Stimulated activated naive CD8-positive, alpha-beta T cell treated with anti-CD3 and anti-CD28 coated beads, Interleukin-15, Interleukin-2, amounts not matched to agents 100 ng/mL and 50 ng/mL, for 24 hours (primary cell): ENCODE data around the gene AGBL1.
"Not testable (repeated sequence)": the region's sequence is repeated elsewhere in the genome, so short reads cannot be mapped to it uniquely, and the experiment has no call there.

Experiments
- H3K27ac Mint-ChIP-seq: one replicate; pipeline ENCODE4 v1.8.0; 2021; ENCODE audit warnings: mild to moderate bottlenecking, mixed read lengths
- H3K27me3 Mint-ChIP-seq: one replicate; pipeline ENCODE4 v1.8.0; 2021; ENCODE audit warnings: mixed read lengths
- H3K36me3 Mint-ChIP-seq: one replicate; pipeline ENCODE4 v1.8.0; 2021; ENCODE audit warnings: low read depth, mixed read lengths
- H3K4me1 Mint-ChIP-seq: one replicate; pipeline ENCODE4 v1.8.0; 2021; ENCODE audit warnings: low read depth, mixed read lengths
- H3K4me3 Mint-ChIP-seq: one replicate; pipeline ENCODE4 v1.8.0; 2021; ENCODE audit warnings: mild to moderate bottlenecking, mixed read lengths
- H3K9me3 Mint-ChIP-seq: one replicate; pipeline ENCODE4 v1.8.0; 2021; ENCODE audit warnings: mixed read lengths

AGBL1 gene

DNA sequence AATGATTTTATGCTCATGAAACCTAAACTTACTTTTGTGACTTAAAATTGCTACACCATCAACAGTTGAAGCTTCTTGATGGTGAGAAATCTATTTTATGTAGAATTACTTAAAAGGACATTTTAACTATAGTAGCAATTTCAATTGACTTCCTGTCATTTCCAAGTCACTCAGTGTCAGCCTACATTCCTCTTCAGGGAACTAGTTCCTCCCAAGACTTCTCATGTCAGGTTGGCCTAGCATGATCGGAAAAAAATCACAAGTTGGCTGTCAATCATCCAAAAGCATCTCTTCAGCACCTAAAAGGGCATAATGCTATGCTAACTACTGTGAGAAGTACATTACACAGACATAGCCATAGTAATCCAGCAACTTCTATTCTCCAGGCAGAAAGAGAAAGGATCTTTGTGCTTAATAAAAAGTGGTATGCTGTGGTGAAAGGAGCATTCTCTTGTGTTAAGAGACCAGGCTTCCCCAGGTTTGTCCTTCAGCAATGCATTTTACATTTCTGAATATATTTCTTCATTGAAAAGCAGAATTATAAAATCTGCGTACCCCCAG lies 893.7 kb downstream of the AGBL1 start:
- Mint-ChIP-seq H3K36me3 (no peaks in the 10 kb centered on the region), H3K27ac (no peak overlapping the region), H3K27me3 (peaks cover 4% of the 10 kb centered on the region), H3K4me1 (no peaks in the 10 kb centered on the region), H3K4me3 (no peak overlapping the region), H3K9me3 (peaks cover 5% of the 10 kb centered on the region)

DNA sequence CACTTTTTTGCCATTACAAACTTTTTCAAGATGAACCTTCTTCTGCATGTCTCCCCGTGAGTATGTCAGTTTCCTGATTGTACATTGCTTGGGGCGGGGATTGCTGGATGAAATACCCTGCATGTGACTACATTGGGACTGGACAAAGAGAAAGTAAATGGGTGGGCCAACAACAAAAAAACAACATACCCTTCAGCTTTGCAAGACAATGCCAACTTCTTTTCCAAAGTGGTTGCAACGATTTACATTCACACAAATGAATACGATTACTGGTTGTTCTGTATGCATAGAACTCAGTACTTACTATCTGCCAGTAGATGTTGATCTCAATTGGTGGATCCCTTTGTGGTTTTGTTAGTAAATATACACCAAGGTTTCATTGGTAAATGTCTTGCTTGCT lies 908.4 kb downstream of the AGBL1 start:
- Mint-ChIP-seq H3K9me3 (no peaks in the 10 kb centered on the region), H3K4me3 (no peak overlapping the region), H3K4me1 (no peaks in the 10 kb centered on the region), H3K27me3 (peaks cover 16% of the 10 kb centered on the region), H3K36me3 (no peaks in the 10 kb centered on the region), H3K27ac (no peak overlapping the region)

DNA sequence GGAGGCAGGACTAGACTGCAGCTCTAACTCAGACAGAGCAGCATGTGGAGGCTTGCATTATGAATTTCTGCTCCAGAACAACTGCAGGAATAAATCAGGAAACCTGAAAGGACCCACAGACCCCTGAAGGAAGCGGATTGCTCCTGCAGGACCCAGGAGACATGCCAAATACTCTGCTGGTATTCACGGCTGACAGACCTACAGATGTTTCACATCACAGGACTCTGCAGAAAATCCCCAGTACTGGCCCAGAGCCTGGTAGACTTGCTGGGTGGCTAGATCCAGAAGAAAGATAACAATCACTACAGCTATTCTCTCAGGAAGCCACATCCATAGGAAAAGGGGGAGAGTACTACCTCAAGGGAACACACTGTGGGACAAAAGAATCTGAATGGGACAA lies 942.1 kb downstream of the AGBL1 start:
- Mint-ChIP-seq H3K36me3 (no peaks in the 10 kb centered on the region), H3K27ac (no peak overlapping the region)

DNA sequence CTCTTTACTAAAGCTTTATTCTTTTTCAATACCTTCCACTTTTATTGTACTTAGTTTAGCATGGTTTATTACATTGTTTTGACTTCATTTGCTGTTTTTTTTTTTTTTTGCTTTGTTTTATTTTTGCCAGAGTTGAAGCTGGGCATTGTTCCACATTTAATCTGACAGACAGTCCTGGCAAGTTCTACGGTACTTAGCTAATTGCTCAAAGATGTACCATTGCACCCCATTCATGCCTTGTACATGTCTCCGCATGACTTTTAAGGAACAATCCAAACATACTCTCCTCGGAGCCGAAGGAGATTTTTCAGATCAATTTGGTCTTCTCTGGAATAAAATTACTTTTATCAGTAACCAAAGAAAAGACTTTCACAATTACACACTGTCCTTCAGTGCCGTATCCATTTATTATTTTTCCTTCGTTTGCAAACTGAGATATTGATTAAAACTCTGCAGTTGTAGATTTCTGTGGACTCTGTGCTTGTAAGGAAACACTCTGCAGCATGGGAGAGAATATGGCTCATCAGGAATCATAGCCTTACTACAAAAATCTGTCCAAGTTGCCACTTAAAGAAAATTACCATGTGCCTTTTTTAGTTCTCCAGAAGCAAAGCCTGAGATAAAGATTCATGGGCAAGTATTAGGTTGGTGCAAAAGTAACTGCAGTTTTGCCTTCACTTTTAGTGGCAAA lies 952.0 kb downstream of the AGBL1 start:
- H3K36me3 Mint-ChIP-seq = no peaks in the 10 kb centered on the region
- H3K9me3 Mint-ChIP-seq = no peaks in the 10 kb centered on the region
- H3K4me3 Mint-ChIP-seq = no peak overlapping the region
- no peak overlapping the region for H3K27ac Mint-ChIP-seq
- H3K4me1 Mint-ChIP-seq = no peaks in the 10 kb centered on the region
- H3K27me3 Mint-ChIP-seq = peaks cover 3% of the 10 kb centered on the region

More for the DNA sequence above, 942.1 kb downstream of the AGBL1 start:
- peaks cover 39% of the 10 kb centered on the region for H3K9me3 Mint-ChIP-seq
- H3K4me1 Mint-ChIP-seq = no peaks in the 10 kb centered on the region
- peaks cover 10% of the 10 kb centered on the region for H3K27me3 Mint-ChIP-seq
- H3K4me3 Mint-ChIP-seq = no peak overlapping the region

DNA sequence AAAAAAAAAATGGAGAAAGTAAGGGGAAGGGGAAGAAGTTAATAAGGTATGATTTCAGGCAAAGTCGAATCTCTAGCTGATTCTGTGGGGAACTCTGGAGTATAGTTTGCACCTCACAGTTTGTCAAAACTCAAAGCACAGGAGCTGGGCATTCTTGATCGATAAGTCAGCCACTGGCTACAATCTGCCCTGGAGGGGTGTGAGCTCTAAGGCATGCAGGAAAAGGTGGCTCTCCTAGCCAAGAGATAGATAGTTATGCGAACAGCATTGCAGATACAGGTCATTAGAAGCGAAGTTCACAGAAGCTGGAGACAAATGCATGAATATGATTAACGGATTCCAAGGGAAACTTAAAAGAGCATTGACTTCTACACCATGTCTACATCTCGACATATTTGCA lies 952.6 kb downstream of the AGBL1 start:
- H3K36me3 Mint-ChIP-seq = no peaks in the 10 kb centered on the region
- H3K4me1 Mint-ChIP-seq = no peaks in the 10 kb centered on the region
- H3K27me3 Mint-ChIP-seq = peaks cover 3% of the 10 kb centered on the region
- no peak overlapping the region for H3K4me3 Mint-ChIP-seq
- H3K9me3 Mint-ChIP-seq = no peaks in the 10 kb centered on the region
- no peak overlapping the region for H3K27ac Mint-ChIP-seq

DNA sequence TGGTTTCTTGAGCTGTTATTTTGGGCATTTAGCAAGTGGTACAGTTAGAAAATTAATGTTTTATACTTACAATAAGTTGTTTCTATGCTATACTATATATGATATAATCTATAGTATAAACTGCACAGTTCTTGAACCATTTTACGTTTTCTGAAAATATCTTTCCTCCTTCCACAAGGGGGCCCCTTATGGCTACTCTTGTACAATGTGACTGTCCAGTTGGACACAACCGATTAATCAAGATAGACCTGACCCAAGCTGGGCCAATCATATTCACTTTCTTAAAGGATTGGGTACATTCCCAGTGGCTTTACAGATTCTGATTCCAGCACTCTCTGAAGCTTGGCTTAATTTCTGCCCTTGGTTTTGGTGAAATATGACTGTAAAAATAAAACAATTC lies 953.4 kb downstream of the AGBL1 start:
- Mint-ChIP-seq H3K36me3 (no peaks in the 10 kb centered on the region), H3K9me3 (no peaks in the 10 kb centered on the region), H3K27ac (no peak overlapping the region), H3K4me3 (no peak overlapping the region), H3K4me1 (no peaks in the 10 kb centered on the region), H3K27me3 (peaks cover 4% of the 10 kb centered on the region)

DNA sequence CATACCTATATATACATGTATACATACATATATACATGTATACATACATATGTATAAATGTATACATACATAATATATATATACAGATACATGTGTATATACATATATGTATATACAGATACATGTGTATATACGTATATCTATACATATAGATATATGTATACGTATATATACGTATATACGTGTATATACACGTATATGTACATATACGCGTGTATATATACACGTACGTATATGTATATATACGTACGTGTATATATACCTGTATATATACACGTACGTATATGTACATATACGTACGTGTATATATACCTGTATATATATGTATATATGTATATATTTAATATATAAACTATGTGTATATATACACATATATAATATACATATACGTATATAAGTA lies 955.2 kb downstream of the AGBL1 start:
- Mint-ChIP-seq H3K27ac (no peak overlapping the region), H3K36me3 (no peaks in the 10 kb centered on the region), H3K4me3 (no peak overlapping the region), H3K4me1 (no peaks in the 10 kb centered on the region), H3K27me3 (peaks cover 7% of the 10 kb centered on the region), H3K9me3 (no peaks in the 10 kb centered on the region)

DNA sequence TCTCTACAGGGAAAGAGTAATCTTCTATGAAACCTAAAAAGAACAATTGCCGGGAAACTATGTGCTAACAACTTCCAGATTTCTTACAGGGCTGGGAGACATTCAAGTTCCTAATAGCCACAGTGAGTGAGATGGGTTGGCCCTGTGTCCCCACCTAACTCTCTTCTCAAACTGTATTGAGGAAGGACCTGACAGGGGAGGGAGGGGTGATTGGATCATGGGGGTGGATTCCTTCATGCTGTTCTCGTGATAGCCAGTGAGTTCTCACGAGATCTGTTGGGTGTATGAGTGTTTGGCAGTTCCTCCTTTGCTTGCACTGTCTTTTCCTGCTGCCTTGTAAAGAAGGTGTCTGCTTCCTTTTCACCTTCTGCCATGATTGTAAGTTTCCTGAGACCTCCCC lies 958.7 kb downstream of the AGBL1 start:
- Mint-ChIP-seq H3K36me3 (no peaks in the 10 kb centered on the region), H3K4me1 (no peaks in the 10 kb centered on the region), H3K27me3 (peaks cover 7% of the 10 kb centered on the region), H3K9me3 (no peaks in the 10 kb centered on the region), H3K27ac (no peak overlapping the region), H3K4me3 (no peak overlapping the region)

DNA sequence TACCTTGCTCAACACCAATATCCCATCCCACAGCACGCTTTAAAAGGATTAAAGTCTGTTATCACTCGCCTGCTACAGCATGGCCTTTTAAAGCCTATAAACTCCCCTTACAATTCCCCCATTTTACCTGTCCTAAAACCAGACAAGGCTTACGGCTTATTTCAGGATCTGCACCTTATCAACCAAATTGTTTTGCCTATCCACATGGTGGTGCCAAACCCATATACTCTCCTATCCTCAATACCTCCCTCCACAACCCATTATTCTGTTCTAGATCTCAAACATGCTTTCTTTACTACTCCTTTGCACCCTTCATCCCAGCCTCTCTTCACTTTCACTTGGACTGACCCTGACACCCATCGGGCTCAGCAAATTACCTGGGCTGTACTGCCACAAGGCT lies 962.9 kb downstream of the AGBL1 start:
- not testable (repeated sequence) for H3K4me3 Mint-ChIP-seq, H3K27ac Mint-ChIP-seq, H3K27me3 Mint-ChIP-seq, H3K36me3 Mint-ChIP-seq, H3K9me3 Mint-ChIP-seq, H3K4me1 Mint-ChIP-seq

DNA sequence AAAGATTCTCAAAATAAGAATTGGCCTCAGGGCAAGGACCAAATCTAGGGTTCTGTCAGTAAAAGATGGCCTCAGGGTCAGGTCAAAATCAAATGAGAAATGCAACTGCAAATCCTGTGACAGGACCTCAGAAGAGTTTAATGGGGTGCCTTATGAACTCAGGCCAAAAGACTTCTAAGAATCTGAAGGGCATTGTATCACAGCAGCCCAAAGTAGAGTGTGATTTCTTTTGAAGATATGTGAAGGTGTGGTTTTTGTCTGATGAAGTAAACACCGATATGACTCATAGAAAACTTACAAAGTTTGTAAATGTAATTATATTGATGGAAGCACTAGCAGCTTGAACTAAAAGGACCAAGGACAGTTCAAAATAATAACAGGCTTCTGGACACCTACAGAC lies 966.1 kb downstream of the AGBL1 start:
- H3K4me1 Mint-ChIP-seq = no peaks in the 10 kb centered on the region
- H3K9me3 Mint-ChIP-seq = no peaks in the 10 kb centered on the region
- no peak overlapping the region for H3K27ac Mint-ChIP-seq
- no peaks in the 10 kb centered on the region for H3K27me3 Mint-ChIP-seq
- no peaks in the 10 kb centered on the region for H3K36me3 Mint-ChIP-seq
- no peak overlapping the region for H3K4me3 Mint-ChIP-seq

DNA sequence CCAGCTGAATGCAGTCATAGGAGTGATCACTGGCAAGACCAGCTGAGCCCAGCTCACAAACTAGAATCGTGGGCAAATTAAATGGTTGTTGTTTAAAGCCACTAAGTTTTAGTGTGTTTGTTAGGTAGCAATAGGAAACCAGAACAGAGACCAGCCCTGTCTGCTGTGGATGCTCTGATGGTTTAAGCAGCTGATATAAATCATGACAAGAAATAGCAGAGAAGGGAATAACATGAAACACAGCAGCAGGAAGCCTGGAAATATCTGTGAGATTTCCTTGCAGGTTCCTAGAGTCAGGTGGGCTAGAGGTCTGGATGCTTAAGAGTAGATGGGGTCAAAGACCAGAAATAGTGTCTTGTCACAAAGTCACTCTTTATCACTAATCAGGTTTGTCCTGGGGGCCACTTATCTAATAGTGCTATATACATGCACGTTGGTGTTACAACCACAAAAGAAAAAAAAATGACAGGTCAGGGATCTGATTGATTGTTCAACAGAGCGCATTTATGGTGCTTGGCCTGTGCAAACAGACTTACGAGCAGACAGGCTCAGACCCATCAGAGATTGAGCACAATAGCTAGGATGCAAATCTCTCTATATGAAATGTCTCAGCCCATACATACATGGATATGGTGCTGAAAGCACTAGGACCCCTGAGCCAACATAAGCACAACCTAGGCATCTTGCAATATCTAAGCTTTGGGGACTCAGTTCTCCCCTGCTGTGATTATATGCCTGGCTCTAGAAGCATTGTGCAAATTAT lies 967.7 kb downstream of the AGBL1 start:
- Mint-ChIP-seq H3K4me1 (no peaks in the 10 kb centered on the region), H3K9me3 (no peaks in the 10 kb centered on the region), H3K4me3 (no peak overlapping the region), H3K27ac (no peak overlapping the region), H3K36me3 (no peaks in the 10 kb centered on the region), H3K27me3 (peaks cover 3% of the 10 kb centered on the region)
